HepG2 (cell line): ENCODE measurements around the gene KDM3B. TPM values are rescaled to one million over a fixed set of nuclear protein-coding genes. Genes with fewer than 3 reads are reported as not detected.

ENCODE experiments used
- CHD4 ChIP-seq: fragments of 200-600 bp; sonication (generic); IDR thresholded peaks from 2 replicates; pipeline ENCODE4 v1.7.0; 2017; ENCODE audit warnings: mild to moderate bottlenecking, low read length, borderline replicate concordance
- EHMT2 ChIP-seq: fragments of 200-600 bp; sonication (generic); IDR thresholded peaks from 2 replicates; pipeline ENCODE4 v1.7.0; 2017; ENCODE audit warnings: antibody characterized with exemption, low read depth, low read length, borderline replicate concordance
- KDM3A ChIP-seq: IDR thresholded peaks from 2 replicates; pipeline ENCODE4 v1.6.1; 2018; ENCODE audit warnings: low read depth, missing compliant biosample characterization
- NFATC3 ChIP-seq: sonication (generic); formaldehyde crosslinking; IDR thresholded peaks from 2 replicates; pipeline ENCODE4 v1.5.1; 2020; ENCODE audit warnings: mild to moderate bottlenecking, missing genetic modification reagents
- NR2F6 ChIP-seq, 2 experiments: IDR thresholded peaks; 2 replicates each; pipeline ENCODE4 v1.6.1; 2016; ENCODE audit warnings: antibody characterized with exemption in 1 of 2, mild to moderate bottlenecking in 1 of 2
- PTBP1 ChIP-seq: fragments of 200-400 bp; formaldehyde crosslinking; IDR thresholded peaks from 2 replicates; pipeline ENCODE4 v1.6.1; 2018; ENCODE audit warnings: low read length, low read depth; ENCODE audit not compliant: poor library complexity, severe bottlenecking
- SOX13 ChIP-seq, 3 experiments: fragments of 450-650 bp in 1 of 3; sonication (generic) in 1 of 3; formaldehyde crosslinking in 1 of 3; IDR thresholded peaks in 2 of 3; conservative IDR thresholded peaks in 1 of 3; 2 replicates each; pipeline versions ENCODE4 v1.5.0 to v1.6.1; 2016 to 2020; ENCODE audit warnings: antibody characterized with exemption in 1 of 3, mild to moderate bottlenecking in 1 of 3, missing compliant biosample characterization in 1 of 3, missing genetic modification reagents in 1 of 3, moderate library complexity in 1 of 3
- SRF ChIP-seq: IDR thresholded peaks from 2 replicates; pipeline ENCODE4 v1.6.1; 2011; ENCODE audit warnings: mild to moderate bottlenecking, low read depth, low read length, moderate library complexity
- ZBTB26 ChIP-seq: IDR thresholded peaks from 2 replicates; pipeline ENCODE4 v1.6.1; 2016; ENCODE audit warnings: missing compliant biosample characterization, missing genetic modification reagents, borderline replicate concordance
- ZMYM4 ChIP-seq: sonication (generic); formaldehyde crosslinking; IDR thresholded peaks from 2 replicates; pipeline ENCODE4 v1.8.1; 2023; ENCODE audit warnings: mild to moderate bottlenecking, missing genetic modification reagents
- ZNF263 ChIP-seq: sonication (generic); formaldehyde crosslinking; IDR thresholded peaks from 2 replicates; pipeline ENCODE4 v1.4.0; 2020; ENCODE audit warnings: missing genetic modification reagents
- ZNF280B ChIP-seq: sonication (generic); formaldehyde crosslinking; IDR thresholded peaks from 2 replicates; pipeline ENCODE4 v1.5.0; 2020; ENCODE audit warnings: missing genetic modification reagents, mild to moderate bottlenecking, borderline replicate concordance
- ZNF512B ChIP-seq: sonication (generic); formaldehyde crosslinking; IDR thresholded peaks from 2 replicates; pipeline ENCODE4 v1.5.1; 2020; ENCODE audit warnings: missing genetic modification reagents, mild to moderate bottlenecking, borderline replicate concordance
- polyA plus RNA-seq, 8 experiments: library from polyadenylated mRNA; depleted of rRNA in 3 of 8; stranded (reverse) in 7 of 8; unstranded in 1 of 8; fragments of >200 nt; fragmentation: Illumina TruSeq in 4 of 8; extraction: Trizol in 4 of 8; gene quantifications; 2 replicates each; pipeline versions ENCODE4 v1.2.1 to v1.2.3, GENCODE V29; 2011 to 2016; ENCODE audit warnings: low read depth in 4 of 8, missing spikeins in 1 of 8, mixed read lengths in 1 of 8; ENCODE audit not compliant: insufficient read depth in 1 of 8
- total RNA-seq, 5 experiments: library from RNA; depleted of rRNA; stranded (reverse); fragments of >200 nt; fragmentation: Illumina TruSeq; extraction: Trizol; gene quantifications; 2 replicates each; pipeline ENCODE4 v1.2.3, GENCODE V29; 2016; ENCODE audit warnings: low read depth in 1 of 5
- TF ChIP-seq, protein P1 (sequence below): sonication (generic); formaldehyde crosslinking; IDR thresholded peaks from 2 replicates; pipeline ENCODE4 v1.4.0; 2020; ENCODE audit warnings: missing genetic modification reagents

The KDM3B gene
- total and polyA plus RNA-seq, 2 of the 13 experiments (the other 11 are each of a cell fraction or from before 2014, with no cell fraction given), result 19.7 to 34.3 TPM

DNA sequence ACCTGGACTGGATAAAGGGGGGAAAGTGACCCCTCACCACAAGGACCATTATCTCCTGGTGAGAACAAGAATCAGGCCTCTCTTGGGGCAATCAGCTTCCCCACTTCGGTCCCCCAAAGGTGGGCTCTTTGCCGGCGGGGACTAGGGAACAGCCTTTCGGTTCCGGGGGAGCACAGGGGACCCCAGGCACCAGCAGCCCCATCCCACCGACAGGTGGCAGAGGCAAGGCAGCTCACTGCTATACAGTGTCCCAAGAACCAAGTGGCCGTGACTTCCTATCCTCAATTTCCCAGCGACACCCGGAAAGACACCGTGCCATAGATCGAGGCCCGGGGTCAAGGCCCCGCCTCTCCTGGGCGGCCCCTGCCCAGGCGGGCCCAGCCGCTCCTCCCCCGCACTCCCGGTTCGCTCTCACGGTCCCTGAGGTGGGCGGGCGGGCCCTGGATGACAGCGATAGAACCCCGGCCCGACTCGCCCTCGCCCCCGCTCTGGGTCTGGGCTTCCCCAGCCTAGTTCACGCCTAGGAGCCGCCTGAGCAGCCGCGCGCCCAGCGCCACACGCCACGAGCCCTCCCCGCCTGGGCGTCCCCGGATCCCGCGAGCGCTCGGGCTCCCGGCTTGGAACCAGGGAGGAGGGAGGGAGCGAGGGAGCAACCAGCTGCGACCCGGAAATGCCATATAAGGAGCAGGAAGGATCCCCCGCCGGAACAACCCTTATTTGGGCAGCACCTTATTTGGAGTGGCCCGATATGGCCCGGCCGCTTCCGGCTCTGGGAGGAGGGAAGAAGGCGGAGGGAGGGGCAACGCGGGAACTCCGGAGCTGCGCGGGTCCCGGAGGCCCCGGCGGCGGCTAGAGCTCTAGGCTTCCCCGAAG is 112.1 kb downstream of the KDM3B start (continued):
- TF ChIP-seq ZNF280B (no peak), EHMT2 (no peak), PTBP1 (no peak), ZNF512B (CRISPR knock-in tag) (no peak), NFATC3 (CRISPR knock-in tag) (peak; percentile 64; the same call in 1 of the 2 replicates), NR2F6 (IDR thresholded peaks at IDR 0.05) (no peak), NR2F6 (CRISPR knock-in tag; IDR thresholded peaks at IDR 0.05) (peak; percentile 77), ZBTB26 (CRISPR knock-in tag) (peak; percentile 96), KDM3A (no peak; the same call in none of the 2 replicates), ZMYM4 (CRISPR knock-in tag) (peak; percentile 54), SOX13 (IDR thresholded peaks at IDR 0.05) (no peak), SOX13 (CRISPR knock-in tag; conservative IDR thresholded peaks at IDR 0.05 in 1 of 2, IDR thresholded peaks at IDR 0.05 in 1 of 2) (no peak; a peak in 1 of 4 replicates), CHD4 (peak; percentile 86; the same call in 1 of the 2 replicates), ZNF263 (peak; percentile 95), SRF (peak; percentile 100)
- TF ChIP-seq, protein P1, sequence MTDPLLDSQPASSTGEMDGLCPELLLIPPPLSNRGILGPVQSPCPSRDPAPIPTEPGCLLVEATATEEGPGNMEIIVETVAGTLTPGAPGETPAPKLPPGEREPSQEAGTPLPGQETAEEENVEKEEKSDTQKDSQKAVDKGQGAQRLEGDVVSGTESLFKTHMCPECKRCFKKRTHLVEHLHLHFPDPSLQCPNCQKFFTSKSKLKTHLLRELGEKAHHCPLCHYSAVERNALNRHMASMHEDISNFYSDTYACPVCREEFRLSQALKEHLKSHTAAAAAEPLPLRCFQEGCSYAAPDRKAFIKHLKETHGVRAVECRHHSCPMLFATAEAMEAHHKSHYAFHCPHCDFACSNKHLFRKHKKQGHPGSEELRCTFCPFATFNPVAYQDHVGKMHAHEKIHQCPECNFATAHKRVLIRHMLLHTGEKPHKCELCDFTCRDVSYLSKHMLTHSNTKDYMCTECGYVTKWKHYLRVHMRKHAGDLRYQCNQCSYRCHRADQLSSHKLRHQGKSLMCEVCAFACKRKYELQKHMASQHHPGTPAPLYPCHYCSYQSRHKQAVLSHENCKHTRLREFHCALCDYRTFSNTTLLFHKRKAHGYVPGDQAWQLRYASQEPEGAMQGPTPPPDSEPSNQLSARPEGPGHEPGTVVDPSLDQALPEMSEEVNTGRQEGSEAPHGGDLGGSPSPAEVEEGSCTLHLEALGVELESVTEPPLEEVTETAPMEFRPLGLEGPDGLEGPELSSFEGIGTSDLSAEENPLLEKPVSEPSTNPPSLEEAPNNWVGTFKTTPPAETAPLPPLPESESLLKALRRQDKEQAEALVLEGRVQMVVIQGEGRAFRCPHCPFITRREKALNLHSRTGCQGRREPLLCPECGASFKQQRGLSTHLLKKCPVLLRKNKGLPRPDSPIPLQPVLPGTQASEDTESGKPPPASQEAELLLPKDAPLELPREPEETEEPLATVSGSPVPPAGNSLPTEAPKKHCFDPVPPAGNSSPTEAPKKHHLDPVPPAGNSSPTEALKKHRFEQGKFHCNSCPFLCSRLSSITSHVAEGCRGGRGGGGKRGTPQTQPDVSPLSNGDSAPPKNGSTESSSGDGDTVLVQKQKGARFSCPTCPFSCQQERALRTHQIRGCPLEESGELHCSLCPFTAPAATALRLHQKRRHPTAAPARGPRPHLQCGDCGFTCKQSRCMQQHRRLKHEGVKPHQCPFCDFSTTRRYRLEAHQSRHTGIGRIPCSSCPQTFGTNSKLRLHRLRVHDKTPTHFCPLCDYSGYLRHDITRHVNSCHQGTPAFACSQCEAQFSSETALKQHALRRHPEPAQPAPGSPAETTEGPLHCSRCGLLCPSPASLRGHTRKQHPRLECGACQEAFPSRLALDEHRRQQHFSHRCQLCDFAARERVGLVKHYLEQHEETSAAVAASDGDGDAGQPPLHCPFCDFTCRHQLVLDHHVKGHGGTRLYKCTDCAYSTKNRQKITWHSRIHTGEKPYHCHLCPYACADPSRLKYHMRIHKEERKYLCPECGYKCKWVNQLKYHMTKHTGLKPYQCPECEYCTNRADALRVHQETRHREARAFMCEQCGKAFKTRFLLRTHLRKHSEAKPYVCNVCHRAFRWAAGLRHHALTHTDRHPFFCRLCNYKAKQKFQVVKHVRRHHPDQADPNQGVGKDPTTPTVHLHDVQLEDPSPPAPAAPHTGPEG (CRISPR knock-in tag), result peak; percentile 97
